ENCODE data around the gene PDLIM7. TPM values are rescaled to one million over a fixed set of nuclear protein-coding genes. Genes with fewer than 3 reads are reported as not detected.
A peak's percentile ranks its signal among the peaks of the same experiment; 100 is the strongest.

PDLIM7 gene
- total and polyA plus RNA-seq, 10 of the 15 experiments (the other 5 are each of a cell fraction or from before 2014, with no cell fraction given): 0.82 to 36.6 (median 19.3) TPM

DNA sequence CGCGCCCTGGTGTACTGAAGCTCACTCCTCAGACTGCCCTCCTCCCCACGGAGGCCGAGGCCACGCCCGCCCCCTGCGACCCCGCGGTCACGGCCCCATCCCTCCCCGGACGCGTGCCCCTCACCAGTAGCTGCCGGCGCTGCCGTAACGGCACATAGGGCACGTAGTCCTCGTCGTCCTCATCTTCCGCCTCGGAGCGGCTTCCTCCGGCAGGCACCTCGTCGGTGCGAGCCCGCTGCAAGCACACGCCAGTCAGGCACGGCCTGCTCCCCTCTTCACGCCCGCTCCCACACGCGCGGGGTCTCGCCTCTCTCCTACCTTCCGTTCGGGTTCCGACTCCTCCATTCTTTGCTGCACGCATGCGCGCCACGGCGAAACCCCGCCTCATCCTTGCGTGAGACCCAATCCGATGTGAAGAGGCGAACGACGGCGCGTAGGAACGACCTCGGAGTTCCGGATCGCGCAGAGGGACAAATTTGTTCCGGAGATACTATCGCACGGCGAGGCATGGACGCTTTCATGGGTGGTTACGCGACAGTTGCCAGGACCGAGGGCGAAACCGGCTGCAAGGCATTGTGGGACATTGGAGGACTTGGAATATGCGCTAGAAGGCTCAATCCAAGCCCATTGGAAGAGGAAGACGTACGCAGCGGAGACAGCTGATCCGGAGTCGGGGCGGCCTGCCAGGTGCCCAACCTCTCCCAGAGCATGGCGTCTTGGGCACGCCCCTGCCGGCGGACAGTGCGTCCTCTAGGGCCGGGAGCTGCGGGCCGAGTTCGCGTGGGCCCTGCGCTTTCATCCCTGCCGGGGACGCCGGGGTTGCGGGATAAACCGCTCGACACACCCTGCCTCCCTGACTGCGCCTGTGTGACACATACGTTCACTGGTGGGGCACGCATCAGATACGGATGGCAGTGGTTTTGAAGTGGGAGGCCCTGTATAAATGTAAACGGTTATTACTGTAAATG is 19.5 kb upstream of the PDLIM7 start, which contains the start of gene DDX41 (continued):
- TF ChIP-seq, protein P1, sequence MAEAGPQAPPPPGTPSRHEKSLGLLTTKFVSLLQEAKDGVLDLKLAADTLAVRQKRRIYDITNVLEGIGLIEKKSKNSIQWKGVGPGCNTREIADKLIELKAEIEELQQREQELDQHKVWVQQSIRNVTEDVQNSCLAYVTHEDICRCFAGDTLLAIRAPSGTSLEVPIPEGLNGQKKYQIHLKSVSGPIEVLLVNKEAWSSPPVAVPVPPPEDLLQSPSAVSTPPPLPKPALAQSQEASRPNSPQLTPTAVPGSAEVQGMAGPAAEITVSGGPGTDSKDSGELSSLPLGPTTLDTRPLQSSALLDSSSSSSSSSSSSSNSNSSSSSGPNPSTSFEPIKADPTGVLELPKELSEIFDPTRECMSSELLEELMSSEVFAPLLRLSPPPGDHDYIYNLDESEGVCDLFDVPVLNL (IDR thresholded peaks at IDR 0.05; ENCODE audit: low read depth, low read length): peak; percentile 21; the same call in 1 of the 2 replicates
- TF ChIP-seq EP300 (IDR thresholded peaks at IDR 0.05; ENCODE audit: borderline replicate concordance in 1 of 2, control insufficient read depth in 1 of 2, low read depth in 2 of 2, low read length in 2 of 2): no peak
- peak; percentile 83 for TF ChIP-seq CHD2 (IDR thresholded peaks at IDR 0.05; ENCODE audit: borderline replicate concordance, low read depth, low read length)
- TF ChIP-seq, protein P2, sequence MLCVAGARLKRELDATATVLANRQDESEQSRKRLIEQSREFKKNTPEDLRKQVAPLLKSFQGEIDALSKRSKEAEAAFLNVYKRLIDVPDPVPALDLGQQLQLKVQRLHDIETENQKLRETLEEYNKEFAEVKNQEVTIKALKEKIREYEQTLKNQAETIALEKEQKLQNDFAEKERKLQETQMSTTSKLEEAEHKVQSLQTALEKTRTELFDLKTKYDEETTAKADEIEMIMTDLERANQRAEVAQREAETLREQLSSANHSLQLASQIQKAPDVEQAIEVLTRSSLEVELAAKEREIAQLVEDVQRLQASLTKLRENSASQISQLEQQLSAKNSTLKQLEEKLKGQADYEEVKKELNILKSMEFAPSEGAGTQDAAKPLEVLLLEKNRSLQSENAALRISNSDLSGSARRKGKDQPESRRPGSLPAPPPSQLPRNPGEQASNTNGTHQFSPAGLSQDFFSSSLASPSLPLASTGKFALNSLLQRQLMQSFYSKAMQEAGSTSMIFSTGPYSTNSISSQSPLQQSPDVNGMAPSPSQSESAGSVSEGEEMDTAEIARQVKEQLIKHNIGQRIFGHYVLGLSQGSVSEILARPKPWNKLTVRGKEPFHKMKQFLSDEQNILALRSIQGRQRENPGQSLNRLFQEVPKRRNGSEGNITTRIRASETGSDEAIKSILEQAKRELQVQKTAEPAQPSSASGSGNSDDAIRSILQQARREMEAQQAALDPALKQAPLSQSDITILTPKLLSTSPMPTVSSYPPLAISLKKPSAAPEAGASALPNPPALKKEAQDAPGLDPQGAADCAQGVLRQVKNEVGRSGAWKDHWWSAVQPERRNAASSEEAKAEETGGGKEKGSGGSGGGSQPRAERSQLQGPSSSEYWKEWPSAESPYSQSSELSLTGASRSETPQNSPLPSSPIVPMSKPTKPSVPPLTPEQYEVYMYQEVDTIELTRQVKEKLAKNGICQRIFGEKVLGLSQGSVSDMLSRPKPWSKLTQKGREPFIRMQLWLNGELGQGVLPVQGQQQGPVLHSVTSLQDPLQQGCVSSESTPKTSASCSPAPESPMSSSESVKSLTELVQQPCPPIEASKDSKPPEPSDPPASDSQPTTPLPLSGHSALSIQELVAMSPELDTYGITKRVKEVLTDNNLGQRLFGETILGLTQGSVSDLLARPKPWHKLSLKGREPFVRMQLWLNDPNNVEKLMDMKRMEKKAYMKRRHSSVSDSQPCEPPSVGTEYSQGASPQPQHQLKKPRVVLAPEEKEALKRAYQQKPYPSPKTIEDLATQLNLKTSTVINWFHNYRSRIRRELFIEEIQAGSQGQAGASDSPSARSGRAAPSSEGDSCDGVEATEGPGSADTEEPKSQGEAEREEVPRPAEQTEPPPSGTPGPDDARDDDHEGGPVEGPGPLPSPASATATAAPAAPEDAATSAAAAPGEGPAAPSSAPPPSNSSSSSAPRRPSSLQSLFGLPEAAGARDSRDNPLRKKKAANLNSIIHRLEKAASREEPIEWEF (IDR thresholded peaks at IDR 0.05; ENCODE audit: insufficient replicate concordance, low read depth, low read length): no peak
- TF ChIP-seq, protein P3, sequence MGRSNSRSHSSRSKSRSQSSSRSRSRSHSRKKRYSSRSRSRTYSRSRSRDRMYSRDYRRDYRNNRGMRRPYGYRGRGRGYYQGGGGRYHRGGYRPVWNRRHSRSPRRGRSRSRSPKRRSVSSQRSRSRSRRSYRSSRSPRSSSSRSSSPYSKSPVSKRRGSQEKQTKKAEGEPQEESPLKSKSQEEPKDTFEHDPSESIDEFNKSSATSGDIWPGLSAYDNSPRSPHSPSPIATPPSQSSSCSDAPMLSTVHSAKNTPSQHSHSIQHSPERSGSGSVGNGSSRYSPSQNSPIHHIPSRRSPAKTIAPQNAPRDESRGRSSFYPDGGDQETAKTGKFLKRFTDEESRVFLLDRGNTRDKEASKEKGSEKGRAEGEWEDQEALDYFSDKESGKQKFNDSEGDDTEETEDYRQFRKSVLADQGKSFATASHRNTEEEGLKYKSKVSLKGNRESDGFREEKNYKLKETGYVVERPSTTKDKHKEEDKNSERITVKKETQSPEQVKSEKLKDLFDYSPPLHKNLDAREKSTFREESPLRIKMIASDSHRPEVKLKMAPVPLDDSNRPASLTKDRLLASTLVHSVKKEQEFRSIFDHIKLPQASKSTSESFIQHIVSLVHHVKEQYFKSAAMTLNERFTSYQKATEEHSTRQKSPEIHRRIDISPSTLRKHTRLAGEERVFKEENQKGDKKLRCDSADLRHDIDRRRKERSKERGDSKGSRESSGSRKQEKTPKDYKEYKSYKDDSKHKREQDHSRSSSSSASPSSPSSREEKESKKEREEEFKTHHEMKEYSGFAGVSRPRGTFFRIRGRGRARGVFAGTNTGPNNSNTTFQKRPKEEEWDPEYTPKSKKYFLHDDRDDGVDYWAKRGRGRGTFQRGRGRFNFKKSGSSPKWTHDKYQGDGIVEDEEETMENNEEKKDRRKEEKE (IDR thresholded peaks at IDR 0.05): no peak
- 0 out of 2 replicates have a peak, but pooled peaks have one; percentile 3 for TF ChIP-seq SMC3 (IDR thresholded peaks at IDR 0.05; ENCODE audit: borderline replicate concordance, low read length)
- no peak for TF ChIP-seq NFIC (IDR thresholded peaks at IDR 0.05; ENCODE audit: low read depth, low read length)
- TF ChIP-seq, protein P4, sequence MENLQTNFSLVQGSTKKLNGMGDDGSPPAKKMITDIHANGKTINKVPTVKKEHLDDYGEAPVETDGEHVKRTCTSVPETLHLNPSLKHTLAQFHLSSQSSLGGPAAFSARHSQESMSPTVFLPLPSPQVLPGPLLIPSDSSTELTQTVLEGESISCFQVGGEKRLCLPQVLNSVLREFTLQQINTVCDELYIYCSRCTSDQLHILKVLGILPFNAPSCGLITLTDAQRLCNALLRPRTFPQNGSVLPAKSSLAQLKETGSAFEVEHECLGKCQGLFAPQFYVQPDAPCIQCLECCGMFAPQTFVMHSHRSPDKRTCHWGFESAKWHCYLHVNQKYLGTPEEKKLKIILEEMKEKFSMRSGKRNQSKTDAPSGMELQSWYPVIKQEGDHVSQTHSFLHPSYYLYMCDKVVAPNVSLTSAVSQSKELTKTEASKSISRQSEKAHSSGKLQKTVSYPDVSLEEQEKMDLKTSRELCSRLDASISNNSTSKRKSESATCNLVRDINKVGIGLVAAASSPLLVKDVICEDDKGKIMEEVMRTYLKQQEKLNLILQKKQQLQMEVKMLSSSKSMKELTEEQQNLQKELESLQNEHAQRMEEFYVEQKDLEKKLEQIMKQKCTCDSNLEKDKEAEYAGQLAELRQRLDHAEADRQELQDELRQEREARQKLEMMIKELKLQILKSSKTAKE (IDR thresholded peaks at IDR 0.05; ENCODE audit: low read depth, poor library complexity, severe bottlenecking): peak; percentile 30
- TF ChIP-seq RCOR1 (conservative IDR thresholded peaks at IDR 0.05; ENCODE audit: low read depth, low read length): no peak
- 0 out of 2 replicates have a peak, but pooled peaks have one; percentile 45 for TF ChIP-seq IRF4 (IDR thresholded peaks at IDR 0.05; ENCODE audit: low read depth, low read length)
- TF ChIP-seq, protein P5, sequence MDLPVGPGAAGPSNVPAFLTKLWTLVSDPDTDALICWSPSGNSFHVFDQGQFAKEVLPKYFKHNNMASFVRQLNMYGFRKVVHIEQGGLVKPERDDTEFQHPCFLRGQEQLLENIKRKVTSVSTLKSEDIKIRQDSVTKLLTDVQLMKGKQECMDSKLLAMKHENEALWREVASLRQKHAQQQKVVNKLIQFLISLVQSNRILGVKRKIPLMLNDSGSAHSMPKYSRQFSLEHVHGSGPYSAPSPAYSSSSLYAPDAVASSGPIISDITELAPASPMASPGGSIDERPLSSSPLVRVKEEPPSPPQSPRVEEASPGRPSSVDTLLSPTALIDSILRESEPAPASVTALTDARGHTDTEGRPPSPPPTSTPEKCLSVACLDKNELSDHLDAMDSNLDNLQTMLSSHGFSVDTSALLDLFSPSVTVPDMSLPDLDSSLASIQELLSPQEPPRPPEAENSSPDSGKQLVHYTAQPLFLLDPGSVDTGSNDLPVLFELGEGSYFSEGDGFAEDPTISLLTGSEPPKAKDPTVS (IDR thresholded peaks at IDR 0.05; ENCODE audit: low read depth, low read length): no peak
- TF ChIP-seq, protein P6, sequence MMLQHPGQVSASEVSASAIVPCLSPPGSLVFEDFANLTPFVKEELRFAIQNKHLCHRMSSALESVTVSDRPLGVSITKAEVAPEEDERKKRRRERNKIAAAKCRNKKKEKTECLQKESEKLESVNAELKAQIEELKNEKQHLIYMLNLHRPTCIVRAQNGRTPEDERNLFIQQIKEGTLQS (IDR thresholded peaks at IDR 0.05; ENCODE audit: borderline replicate concordance, extremely low read depth, low read depth, low read length): no peak

Measured in GM12878 (cell line).